Panc1 (cell line): ENCODE measurements around the gene MOV10L1. TPM values are rescaled to one million over a fixed set of nuclear protein-coding genes. Genes with fewer than 3 reads are reported as not detected.

ENCODE experiments used
- ATAC-seq: fragments of 200-7000 bp; cut with Tn5 transposase; 2 replicates; pipeline ENCODE4 v1.9.1; 2020; ENCODE audit warnings: mild to moderate bottlenecking, moderate library complexity
- BruUV-seq: library from RNA; stranded (reverse); fragments of 400-500 nt; replicated peaks from 2 replicates; lab custom pipeline; 2021; lab: Mats Ljungman, UMichigan
- CTCF ChIA-PET: fragments of 300-600 bp; sonication (Branson Sonifier 250); formaldehyde crosslinking; loops from one replicate; lab custom pipeline; 2022; ENCODE audit warnings: antibody characterized with exemption; lab: Charles Lee
- POLR2A ChIA-PET: fragments of 300-600 bp; sonication (Branson Sonifier 250); formaldehyde crosslinking; loops from one replicate; lab custom pipeline; 2022; ENCODE audit warnings: antibody characterized with exemption; lab: Charles Lee
- DNase-seq: peaks from one replicate; pipeline ENCODE4 v3.0.0-alpha.2; 2010; ENCODE audit warnings: low read depth, low spot score
- H3K27ac ChIP-seq: 2 replicates; pipeline ENCODE4 v1.5.1; 2011; ENCODE audit warnings: mild to moderate bottlenecking, low read length, inconsistent platforms
- H3K27me3 ChIP-seq: fragments of 200-500 bp; sonication (Bioruptor generic); 2 replicates; pipeline ENCODE4 v1.6.0; 2014; ENCODE audit warnings: low read length, inconsistent platforms; ENCODE audit not compliant: control insufficient read depth, insufficient read depth
- H3K36me3 ChIP-seq: fragments of 200-500 bp; sonication (Bioruptor generic); 2 replicates; pipeline ENCODE4 v1.5.1; 2014; ENCODE audit warnings: inconsistent platforms, mild to moderate bottlenecking, low read length, moderate library complexity; ENCODE audit not compliant: control insufficient read depth, insufficient read depth
- H3K4me1 ChIP-seq: 2 replicates; pipeline ENCODE4 v1.5.1; 2011; ENCODE audit warnings: inconsistent platforms, mild to moderate bottlenecking, low read length, moderate library complexity; ENCODE audit not compliant: control insufficient read depth, insufficient read depth
- H3K4me3 ChIP-seq, 2 experiments: 2 replicates each; pipeline ENCODE4 v1.5.1; 2011 to 2012; ENCODE audit warnings: low read depth in 2 of 2, low read length in 2 of 2, mild to moderate bottlenecking in 2 of 2, inconsistent platforms in 1 of 2, moderate library complexity in 1 of 2
- H3K9me3 ChIP-seq: fragments of 200-500 bp; sonication (Bioruptor generic); 2 replicates; pipeline ENCODE4 v1.5.1; 2014; ENCODE audit warnings: low read depth, mild to moderate bottlenecking, inconsistent platforms, low read length, moderate library complexity; ENCODE audit not compliant: control insufficient read depth, insufficient read depth
- POLR2AphosphoS5 ChIP-seq: IDR thresholded peaks from 2 replicates; pipeline ENCODE4 v1.6.1; 2012; ENCODE audit warnings: mild to moderate bottlenecking, low read depth, low read length, moderate library complexity
- REST ChIP-seq, 2 experiments: IDR thresholded peaks; 2 replicates each; pipeline ENCODE4 v1.6.1; 2011 to 2012; ENCODE audit warnings: low read depth in 2 of 2, control low read depth in 1 of 2, low read length in 1 of 2, mild to moderate bottlenecking in 1 of 2, moderate library complexity in 1 of 2; ENCODE audit not compliant: insufficient read depth in 1 of 2
- SIN3A ChIP-seq: IDR thresholded peaks from 2 replicates; pipeline ENCODE4 v1.6.1; 2012; ENCODE audit warnings: low read depth, mild to moderate bottlenecking, low read length, moderate library complexity, borderline replicate concordance; ENCODE audit not compliant: insufficient read depth
- TCF7L2 ChIP-seq: IDR thresholded peaks from 2 replicates; pipeline ENCODE4 v1.6.1; 2011; ENCODE audit warnings: mild to moderate bottlenecking, low read depth, low read length, inconsistent platforms
- in situ Hi-C: cut with HindIII; loops from 2 replicates; pipeline ENCODE4 v1.10.0; 2016; ENCODE audit warnings: low sequenced_read_pairs, low pct_unique_long_range_greater_than_20kb
- intact Hi-C: fragments of 100-400 bp; cut with micrococcal nuclease; formaldehyde crosslinking; loops from one replicate; pipeline ENCODE4 v1.10.0; 2022; ENCODE audit not compliant: unreplicated experiment
- total RNA-seq: library from RNA; stranded (reverse); gene quantifications from one replicate; pipeline ENCODE4 v1.2.1, GENCODE V29; 2021; ENCODE audit not compliant: unreplicated experiment
- TF ChIP-seq, protein P1 (sequence below): fragments of 450-650 bp; IDR thresholded peaks from 2 replicates; pipeline ENCODE4 v1.5.1; 2017; ENCODE audit warnings: mild to moderate bottlenecking

Gene MOV10L1
- total RNA-seq, 1 experiment from 2014 or later: 0.10 TPM

DNA sequence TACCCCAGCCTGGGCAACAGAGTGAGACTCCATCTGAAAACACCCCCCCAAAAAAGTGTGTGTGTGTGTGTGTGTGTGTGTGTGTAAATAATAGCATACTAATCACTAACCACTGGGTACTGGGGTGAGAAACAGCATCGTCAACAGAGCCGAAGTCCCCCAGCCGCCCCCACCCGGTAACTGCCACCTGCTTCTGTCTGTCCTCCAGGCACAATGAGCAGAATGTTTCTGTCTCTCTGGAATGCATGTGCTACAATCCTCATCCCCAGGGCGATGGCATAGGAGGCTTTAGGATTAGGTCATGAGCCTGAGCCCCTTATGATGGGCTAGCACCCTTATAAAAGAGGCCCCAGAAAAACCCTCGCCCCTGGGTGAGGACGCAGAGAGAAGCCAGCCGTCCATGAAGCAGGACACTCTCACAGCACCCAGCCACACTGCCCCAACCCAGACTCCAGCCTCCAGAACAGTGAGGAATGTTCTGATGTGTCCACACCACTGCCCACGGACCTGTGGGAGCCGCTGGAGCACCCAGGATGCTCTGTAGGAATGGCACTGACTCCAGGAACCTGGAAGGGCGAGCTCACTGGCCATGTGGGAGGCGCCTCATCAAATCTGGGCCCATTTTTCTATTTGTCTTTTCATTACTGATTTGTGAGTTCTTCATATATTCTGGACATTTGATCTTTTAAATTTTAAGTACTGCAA lies 41.6 kb upstream of the MOV10L1 start:
- DNase-seq (no peak), ATAC-seq (no peak)
- TF ChIP-seq TCF7L2: no peak
- no peak for TF ChIP-seq POLR2AphosphoS5
- TF ChIP-seq, protein P1, sequence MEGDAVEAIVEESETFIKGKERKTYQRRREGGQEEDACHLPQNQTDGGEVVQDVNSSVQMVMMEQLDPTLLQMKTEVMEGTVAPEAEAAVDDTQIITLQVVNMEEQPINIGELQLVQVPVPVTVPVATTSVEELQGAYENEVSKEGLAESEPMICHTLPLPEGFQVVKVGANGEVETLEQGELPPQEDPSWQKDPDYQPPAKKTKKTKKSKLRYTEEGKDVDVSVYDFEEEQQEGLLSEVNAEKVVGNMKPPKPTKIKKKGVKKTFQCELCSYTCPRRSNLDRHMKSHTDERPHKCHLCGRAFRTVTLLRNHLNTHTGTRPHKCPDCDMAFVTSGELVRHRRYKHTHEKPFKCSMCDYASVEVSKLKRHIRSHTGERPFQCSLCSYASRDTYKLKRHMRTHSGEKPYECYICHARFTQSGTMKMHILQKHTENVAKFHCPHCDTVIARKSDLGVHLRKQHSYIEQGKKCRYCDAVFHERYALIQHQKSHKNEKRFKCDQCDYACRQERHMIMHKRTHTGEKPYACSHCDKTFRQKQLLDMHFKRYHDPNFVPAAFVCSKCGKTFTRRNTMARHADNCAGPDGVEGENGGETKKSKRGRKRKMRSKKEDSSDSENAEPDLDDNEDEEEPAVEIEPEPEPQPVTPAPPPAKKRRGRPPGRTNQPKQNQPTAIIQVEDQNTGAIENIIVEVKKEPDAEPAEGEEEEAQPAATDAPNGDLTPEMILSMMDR: no peak
- TF ChIP-seq REST (IDR thresholded peaks at IDR 0.05; ENCODE audit: insufficient read depth in 1 of 2, low read depth in 2 of 2, low read length in 1 of 2): no peak
- TF ChIP-seq SIN3A: no peak
- ChIA-PET CTCF (no interaction called here), POLR2A (no interaction called here)
- in situ Hi-C loops (no loop called here), intact Hi-C loops (no loop called here)
- no peaks in the 10 kb centered on the region for H3K36me3 ChIP-seq
- no peaks in the 10 kb centered on the region for H3K4me1 ChIP-seq
- no peak overlapping the region for H3K27ac ChIP-seq
- no peaks in the 10 kb centered on the region for H3K27me3 ChIP-seq
- H3K4me3 ChIP-seq: no peak overlapping the region
- no TSS peak for BruUV-seq
- H3K9me3 ChIP-seq: no peaks in the 10 kb centered on the region

DNA sequence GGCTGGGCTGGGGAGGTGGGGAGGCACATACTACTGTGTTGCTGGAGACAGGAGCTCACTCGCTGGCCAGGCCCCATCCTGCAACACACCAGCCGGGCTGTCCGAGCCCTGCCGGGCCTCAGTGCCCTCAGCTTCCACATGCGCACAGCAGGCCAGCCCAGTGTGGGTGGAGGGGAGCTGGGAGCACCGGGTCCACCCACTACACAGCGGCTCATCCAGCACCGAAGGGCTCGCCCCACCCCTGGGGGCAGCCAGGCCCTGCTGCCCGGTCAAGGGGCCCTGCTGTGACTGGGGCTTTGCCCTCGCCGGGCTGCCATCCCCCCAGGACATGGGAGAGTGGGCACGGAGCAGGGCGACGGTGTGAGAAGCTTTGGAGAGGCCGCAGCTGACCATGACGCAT lies 41.0 kb upstream of the MOV10L1 start:
- Histone ChIP-seq H3K4me3 (no peak overlapping the region), H3K4me1 (no peaks in the 10 kb centered on the region), H3K9me3 (no peaks in the 10 kb centered on the region), H3K27me3 (no peaks in the 10 kb centered on the region), H3K27ac (no peak overlapping the region), H3K36me3 (no peaks in the 10 kb centered on the region)
- ChIA-PET POLR2A (no interaction called here), CTCF (no interaction called here)
- in situ Hi-C loops: no loop called here
- intact Hi-C loops: no loop called here
- ATAC-seq (no peak), DNase-seq (no peak)
- no TSS peak for BruUV-seq
- TF ChIP-seq POLR2AphosphoS5 (no peak), REST (IDR thresholded peaks at IDR 0.05; ENCODE audit: insufficient read depth in 1 of 2, low read depth in 2 of 2, low read length in 1 of 2) (no peak), TCF7L2 (no peak), SIN3A (no peak)
- TF ChIP-seq, protein P1: no peak
